KOPT-K1 (cell line): ENCODE measurements around the gene BAZ2B.
"Not testable (repeated sequence)": the region's sequence is repeated elsewhere in the genome, so short reads cannot be mapped to it uniquely, and the experiment has no call there.

Experiments used
- H3K27ac ChIP-seq: fragments of 200-600 bp; sonication (generic); 2 replicates; pipeline ENCODE4 v1.5.1; 2016; ENCODE audit warnings: antibody characterized with exemption, mild to moderate bottlenecking, low read depth, low read length; ENCODE audit not compliant: poor library complexity, severe bottlenecking
- H3K36me3 ChIP-seq: fragments of 200-600 bp; sonication (generic); 2 replicates; pipeline ENCODE4 v1.5.1; 2017; ENCODE audit warnings: antibody characterized with exemption, mild to moderate bottlenecking, low read length, moderate library complexity; ENCODE audit not compliant: insufficient read depth
- H3K9me3 ChIP-seq: fragments of 200-600 bp; sonication (generic); 2 replicates; pipeline ENCODE4 v1.5.1; 2017; ENCODE audit warnings: antibody characterized with exemption, low read length, mild to moderate bottlenecking; ENCODE audit not compliant: insufficient read depth, poor library complexity, severe bottlenecking

The BAZ2B gene

DNA sequence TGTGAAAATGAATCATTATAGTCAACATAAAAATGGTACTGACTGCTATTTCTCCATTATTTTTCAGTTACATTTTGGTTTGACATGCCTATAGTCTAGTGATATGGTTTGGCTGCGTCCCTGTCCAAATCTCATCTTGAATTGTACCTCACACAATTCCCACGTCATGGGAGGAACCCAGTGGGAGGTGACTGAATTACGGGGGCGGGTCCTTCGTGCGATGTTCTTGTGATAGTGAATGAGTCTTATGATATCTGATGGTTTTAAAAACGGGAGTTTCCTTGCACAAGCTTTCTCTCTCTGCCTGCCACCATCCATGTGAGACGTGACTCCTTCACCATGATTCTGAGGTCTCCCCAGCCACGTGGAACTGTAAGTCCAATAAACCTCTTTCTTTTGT, 70.3 kb downstream of the BAZ2B start:
- Histone ChIP-seq H3K27ac (no peak overlapping the region), H3K9me3 (peaks cover 9% of the 10 kb centered on the region), H3K36me3 (no peaks in the 10 kb centered on the region)

DNA sequence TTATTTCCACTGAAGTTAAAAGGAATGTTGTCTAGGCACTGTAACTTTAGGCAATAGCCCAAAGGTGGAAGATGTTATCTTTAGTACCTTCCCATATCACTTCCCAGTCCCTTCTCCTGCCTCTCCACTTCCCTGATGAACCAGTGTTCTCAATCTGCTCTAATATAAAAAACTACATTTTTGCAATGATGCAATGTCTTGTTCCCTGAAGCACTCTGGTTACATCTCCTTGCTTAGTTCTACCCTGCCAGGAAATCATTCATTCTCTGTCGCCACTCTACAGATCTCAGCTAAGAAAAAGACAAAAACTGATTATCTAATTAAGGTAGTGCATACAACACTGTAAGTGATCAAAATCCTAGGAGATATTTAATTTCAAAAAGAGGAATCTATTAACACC, 71.3 kb downstream of the BAZ2B start:
- H3K27ac ChIP-seq = no peak overlapping the region
- peaks cover 9% of the 10 kb centered on the region for H3K9me3 ChIP-seq
- H3K36me3 ChIP-seq = no peaks in the 10 kb centered on the region

DNA sequence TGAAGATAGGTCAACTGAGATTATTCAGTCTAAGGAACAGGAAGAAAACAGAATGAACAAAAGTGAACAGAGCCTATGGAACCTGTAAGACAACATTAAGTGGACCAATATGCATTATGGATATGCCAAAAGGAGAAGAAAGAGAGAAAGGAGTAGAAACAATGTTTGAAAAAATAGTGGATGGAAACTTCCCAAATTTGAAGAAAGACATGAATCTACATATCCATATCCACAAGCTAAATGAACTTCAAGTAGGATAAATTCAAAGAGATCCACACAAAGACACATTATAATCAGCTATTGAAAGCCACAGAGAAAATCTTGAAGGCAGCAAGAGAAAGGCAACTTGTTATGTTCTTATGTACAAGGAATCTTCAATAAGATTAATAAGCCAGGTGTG, 74.2 kb downstream of the BAZ2B start:
- Histone ChIP-seq H3K27ac (no peak overlapping the region), H3K36me3 (no peaks in the 10 kb centered on the region), H3K9me3 (peaks cover 9% of the 10 kb centered on the region)

DNA sequence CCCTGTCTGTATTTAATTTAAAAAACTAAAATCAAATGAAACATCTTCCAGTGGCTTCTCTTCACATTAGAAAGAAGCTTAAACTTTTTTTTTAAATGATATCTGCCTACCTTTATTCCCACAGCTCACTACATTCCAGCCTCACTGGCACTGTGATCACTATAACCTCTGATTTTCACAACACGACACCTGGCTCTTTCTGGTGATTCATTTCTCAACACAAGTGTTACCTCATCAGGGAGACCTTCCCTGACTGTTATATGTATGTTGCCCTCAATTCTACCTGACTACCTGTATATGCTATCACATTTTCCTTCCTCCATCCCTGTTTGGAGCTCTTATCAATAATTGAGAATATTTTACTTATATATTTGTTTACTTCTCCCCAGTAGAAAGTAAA, 76.6 kb downstream of the BAZ2B start:
- Histone ChIP-seq H3K9me3 (peaks cover 9% of the 10 kb centered on the region), H3K27ac (no peak overlapping the region), H3K36me3 (no peaks in the 10 kb centered on the region)

DNA sequence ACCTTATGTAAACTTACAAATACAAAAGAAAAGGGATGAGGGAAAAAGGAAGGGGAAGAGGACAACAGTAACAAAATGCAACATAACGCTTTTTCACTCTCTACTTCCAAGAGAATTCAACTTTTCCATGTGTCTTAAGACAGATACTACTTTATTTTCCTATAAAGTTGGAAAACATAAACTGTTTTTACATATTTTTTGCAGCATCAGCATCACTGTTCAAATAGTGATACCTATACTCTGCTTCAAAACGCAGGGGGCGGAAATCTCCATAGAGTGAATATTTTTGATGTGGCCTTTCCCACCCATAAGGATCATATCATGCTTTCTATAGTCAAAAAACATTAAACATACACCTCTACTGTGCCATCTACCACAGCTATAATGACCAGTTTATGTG, 77.5 kb downstream of the BAZ2B start:
- peaks cover 9% of the 10 kb centered on the region for H3K9me3 ChIP-seq
- no peak overlapping the region for H3K27ac ChIP-seq
- H3K36me3 ChIP-seq = no peaks in the 10 kb centered on the region

DNA sequence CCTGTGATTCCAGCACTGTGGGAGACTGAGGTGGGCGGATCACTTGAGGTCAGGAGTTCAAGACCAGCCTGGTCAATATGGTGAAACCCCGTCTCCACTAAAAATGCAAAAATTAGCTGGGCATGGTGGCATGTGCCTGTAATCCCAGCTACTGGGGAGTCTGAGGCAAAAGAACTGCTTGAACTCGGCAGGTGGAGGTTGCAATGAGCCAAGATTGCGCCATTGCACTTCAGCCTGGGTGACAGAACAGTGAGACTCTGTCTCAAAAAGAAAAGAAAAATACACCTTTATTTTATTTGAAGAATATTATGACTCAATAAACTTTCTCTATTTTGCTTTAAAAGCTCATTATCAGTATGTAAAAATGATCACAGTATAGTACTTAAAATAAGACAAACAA, 81.1 kb downstream of the BAZ2B start:
- not testable (repeated sequence) for H3K27ac ChIP-seq, H3K36me3 ChIP-seq, H3K9me3 ChIP-seq

DNA sequence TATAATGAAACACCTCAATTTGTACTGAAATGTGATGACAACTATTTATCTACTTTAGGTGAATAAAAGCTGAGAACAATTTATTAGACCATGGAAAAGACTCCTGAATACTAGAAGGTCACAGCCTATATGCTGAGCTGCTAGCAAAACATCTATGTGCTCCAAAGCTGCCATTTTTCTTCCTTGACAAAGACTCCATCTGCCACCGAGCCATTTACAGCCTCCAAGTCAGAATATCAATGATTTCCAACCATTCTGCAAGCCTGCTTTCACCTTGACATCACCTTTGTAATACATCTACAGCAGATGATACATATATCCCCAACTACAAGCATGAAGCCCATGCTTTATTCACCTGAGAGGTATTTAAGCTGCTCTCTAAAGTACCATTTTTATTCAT, 84.9 kb downstream of the BAZ2B start:
- Histone ChIP-seq H3K27ac (no peak overlapping the region), H3K36me3 (no peaks in the 10 kb centered on the region), H3K9me3 (no peaks in the 10 kb centered on the region)

DNA sequence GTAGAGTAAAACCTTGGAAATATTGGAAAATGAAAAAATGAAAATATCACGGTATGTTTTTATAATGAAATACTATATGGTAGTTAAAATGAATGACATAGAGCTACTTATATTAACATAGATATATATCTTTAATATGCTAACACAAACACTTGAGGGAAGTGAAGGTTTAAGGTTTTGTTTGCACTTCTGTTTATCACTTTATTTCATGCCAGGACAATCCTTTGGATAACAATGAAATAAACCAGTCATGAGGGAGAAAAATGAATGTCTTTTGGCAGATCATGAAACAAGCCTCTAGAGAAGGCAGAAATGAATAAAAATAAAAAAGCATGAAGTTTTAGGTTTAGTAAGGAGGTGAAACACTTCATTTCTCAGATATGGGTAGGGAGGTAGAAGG, 89.9 kb downstream of the BAZ2B start:
- Histone ChIP-seq H3K9me3 (no peaks in the 10 kb centered on the region), H3K36me3 (no peaks in the 10 kb centered on the region), H3K27ac (no peak overlapping the region)

DNA sequence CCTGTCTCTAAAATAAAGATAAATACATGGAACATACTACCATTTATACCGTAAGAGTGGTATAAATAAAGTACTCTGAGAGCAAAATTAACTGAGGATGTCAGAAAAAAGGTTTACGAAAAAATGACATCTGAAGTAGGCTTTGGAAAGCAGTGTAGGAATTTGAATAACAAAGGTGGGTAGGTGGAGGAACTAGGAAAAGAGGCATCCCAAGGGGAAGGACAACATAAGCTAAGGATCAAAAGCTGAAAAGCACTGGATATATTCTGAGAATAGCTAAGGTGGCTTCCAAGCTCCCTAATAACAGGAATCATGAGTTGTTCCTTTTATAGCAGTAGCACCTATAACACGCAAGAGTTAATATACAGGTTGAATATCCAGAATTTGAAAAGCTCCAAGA, 91.3 kb downstream of the BAZ2B start:
- H3K27ac ChIP-seq = no peak overlapping the region
- H3K36me3 ChIP-seq = no peaks in the 10 kb centered on the region
- H3K9me3 ChIP-seq = no peaks in the 10 kb centered on the region

DNA sequence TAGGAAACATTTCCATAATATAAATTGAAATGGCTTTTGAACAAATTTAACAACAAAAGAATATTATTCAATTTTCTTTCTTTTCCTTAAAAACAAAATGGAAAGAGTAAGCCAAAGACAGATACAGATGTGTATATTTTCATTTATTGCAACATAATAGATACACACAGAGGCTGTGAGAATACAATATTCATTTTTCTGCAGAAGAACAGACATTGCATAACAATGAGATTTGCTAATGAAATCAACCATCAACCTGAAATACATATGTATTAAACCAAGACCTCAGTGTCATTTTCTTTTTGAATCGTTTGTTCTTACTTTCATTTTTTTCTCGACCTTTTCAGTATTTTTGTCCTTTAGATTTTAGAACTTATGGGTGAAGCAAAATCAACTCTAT, 95.1 kb downstream of the BAZ2B start:
- no peak overlapping the region for H3K27ac ChIP-seq
- H3K9me3 ChIP-seq = no peaks in the 10 kb centered on the region
- no peaks in the 10 kb centered on the region for H3K36me3 ChIP-seq

DNA sequence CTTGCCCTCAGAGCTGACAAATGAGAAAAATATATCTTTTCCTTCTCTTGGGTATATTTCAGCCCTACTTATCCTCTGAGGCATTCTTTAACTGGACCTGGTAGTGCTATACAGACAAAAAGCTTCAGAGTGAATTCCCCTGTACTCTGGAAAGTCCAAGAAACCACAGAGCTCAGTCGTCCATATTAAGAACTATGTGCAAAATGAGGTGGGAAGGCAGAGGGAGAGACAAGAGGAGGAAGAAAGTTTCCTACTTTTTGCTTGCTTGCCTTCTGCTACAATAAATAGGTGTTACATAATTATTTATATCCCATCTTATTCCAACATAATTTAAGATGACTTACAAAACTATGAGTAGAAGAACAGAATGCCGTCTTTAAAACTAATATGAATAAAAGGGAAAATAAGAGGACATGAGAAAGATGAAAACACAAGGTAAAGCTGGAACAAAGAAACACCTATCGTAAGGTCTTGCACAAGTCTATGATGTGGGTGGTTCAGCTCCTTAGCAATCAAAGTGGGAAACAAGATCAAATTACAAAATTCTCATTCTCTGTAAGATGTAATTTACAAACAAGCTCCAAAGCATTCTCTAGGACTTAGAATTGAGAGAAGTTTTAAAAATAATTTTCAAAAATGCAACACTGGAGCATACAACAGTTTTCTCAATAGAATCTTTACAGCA, 97.9 kb downstream of the BAZ2B start:
- Histone ChIP-seq H3K36me3 (no peaks in the 10 kb centered on the region), H3K9me3 (no peaks in the 10 kb centered on the region), H3K27ac (no peak overlapping the region)

DNA sequence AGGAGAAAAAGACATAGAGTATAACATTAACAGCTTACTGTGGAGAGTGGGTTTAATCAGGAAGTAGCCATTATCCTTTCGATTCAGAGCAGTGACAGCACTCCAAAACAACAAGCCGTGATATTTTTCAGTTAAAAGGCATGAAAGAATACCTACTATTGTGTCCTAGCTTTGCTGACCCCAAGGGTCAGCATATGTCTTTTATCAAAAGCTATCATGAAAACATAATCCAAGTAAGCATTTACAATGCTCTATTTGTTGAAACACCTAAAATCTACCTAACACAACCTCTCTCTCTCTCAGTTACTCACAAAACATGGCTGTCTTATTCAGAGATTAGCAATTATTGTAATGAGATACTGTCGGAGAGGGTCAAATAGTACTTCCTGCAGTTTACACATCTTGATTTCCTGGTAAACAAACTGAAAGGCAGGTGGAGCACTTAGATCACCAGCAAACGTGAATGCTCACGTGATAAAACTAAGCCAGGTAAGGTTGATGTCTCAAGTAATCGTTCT, 100.0 kb downstream of the BAZ2B start:
- no peaks in the 10 kb centered on the region for H3K36me3 ChIP-seq
- H3K9me3 ChIP-seq = no peaks in the 10 kb centered on the region
- H3K27ac ChIP-seq = peak overlapping the region; percentile 70

DNA sequence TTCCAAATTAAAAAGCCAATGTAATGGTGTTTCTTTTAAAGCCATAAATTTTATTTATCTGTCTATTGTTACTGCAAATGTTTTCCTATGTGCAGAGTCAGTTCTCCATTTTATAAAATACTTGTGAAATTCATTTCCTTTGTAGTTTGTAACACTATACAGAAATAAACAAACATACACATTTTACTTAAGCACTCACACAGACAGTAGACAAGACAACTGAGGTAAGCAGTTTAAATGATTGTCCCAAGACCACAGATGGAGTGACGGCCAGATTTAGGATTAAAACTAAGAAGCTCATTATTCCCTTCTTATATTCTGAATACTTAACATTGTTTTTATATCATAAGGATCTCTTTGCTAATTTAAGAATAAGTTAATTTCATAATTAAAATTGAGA, 100.9 kb downstream of the BAZ2B start:
- peak overlapping the region; percentile 70 for H3K27ac ChIP-seq
- H3K36me3 ChIP-seq = no peaks in the 10 kb centered on the region
- no peaks in the 10 kb centered on the region for H3K9me3 ChIP-seq

DNA sequence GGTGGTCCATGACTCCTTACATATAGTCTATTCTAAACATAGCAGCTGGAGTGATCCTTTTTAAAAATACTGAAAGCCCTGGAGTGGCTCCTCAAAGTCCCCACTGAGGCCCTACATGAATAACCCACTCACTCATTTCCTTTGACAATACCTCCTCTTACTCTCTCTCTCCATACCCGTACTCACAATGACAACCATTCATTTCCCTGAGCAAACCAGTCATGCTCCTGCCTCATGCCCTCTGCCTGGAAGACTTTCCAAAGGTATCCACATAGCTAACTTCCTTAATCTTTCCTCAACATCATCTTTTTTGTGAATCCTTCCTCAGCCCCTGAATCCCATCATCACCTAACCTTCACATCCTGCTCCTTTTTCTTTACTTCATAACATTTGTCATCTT, 102.6 kb downstream of the BAZ2B start:
- Histone ChIP-seq H3K9me3 (no peaks in the 10 kb centered on the region), H3K27ac (no peak overlapping the region), H3K36me3 (no peaks in the 10 kb centered on the region)

DNA sequence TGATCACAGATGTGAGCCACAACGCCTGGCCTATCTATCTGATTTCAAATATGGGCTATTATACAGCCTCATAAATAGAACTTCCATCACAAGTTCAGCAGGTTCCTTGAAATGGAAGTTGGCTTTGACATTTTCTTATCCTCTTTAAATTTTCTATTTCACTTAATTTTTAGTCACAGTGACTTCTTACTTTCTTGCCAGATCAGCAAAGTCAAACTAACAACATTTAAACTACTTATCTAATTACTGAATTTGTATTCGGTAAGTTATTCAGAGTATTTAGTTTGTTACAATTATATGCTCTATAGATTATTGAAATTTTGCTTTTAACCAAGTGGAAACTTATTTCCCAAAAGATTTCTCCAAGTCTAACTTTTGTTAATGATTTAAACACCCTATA, 108.2 kb downstream of the BAZ2B start:
- Histone ChIP-seq H3K27ac (no peak overlapping the region), H3K36me3 (no peaks in the 10 kb centered on the region), H3K9me3 (no peaks in the 10 kb centered on the region)

DNA sequence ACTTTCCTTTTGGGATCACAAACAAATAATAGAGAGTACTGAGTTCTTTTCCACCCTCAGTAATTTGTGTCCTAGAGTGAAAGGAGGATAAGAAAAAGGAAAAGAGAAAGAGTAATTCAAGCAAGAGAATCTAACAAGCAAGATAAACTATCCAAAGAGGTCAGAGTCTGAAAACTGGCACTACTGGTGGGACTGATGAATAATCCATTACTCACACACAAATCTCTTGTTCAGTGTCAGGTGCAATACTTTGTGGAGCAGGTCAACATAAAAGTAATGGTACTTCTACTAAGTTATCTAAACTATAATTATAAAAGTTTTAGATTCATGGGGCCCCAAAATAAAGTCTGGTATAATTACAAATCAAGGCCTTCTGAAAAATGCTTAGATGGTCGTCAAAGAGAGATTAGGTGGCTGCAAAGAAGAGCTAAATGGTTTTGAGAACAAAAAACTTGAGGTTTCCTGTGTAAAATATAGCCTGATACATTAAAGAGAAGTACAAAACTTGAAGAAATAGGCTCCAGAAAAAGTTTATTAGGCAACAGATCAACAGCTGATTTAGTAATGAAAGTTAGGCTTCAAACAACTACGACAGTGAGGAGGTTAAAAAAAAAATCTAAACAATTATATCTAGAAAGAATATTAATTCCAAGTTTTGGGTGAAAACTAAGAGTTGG, 109.4 kb downstream of the BAZ2B start:
- no peaks in the 10 kb centered on the region for H3K36me3 ChIP-seq
- H3K27ac ChIP-seq = no peak overlapping the region
- no peaks in the 10 kb centered on the region for H3K9me3 ChIP-seq
